ENCODE data around the gene CLCN7.

- TF ChIP-seq POLR2A (IDR thresholded peaks at IDR 0.05): no peak
- TF ChIP-seq, protein P1, sequence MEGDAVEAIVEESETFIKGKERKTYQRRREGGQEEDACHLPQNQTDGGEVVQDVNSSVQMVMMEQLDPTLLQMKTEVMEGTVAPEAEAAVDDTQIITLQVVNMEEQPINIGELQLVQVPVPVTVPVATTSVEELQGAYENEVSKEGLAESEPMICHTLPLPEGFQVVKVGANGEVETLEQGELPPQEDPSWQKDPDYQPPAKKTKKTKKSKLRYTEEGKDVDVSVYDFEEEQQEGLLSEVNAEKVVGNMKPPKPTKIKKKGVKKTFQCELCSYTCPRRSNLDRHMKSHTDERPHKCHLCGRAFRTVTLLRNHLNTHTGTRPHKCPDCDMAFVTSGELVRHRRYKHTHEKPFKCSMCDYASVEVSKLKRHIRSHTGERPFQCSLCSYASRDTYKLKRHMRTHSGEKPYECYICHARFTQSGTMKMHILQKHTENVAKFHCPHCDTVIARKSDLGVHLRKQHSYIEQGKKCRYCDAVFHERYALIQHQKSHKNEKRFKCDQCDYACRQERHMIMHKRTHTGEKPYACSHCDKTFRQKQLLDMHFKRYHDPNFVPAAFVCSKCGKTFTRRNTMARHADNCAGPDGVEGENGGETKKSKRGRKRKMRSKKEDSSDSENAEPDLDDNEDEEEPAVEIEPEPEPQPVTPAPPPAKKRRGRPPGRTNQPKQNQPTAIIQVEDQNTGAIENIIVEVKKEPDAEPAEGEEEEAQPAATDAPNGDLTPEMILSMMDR (IDR thresholded peaks at IDR 0.05): no peak
Measured at GRCh38 chr16:1450841-1451240, 24.0 kb downstream of the CLCN7 start.

All from ovary (tissue), 3 donors.